ENCODE data around the gene LRCH1. TPM values are rescaled to one million over a fixed set of nuclear protein-coding genes. Genes with fewer than 3 reads are reported as not detected.

The LRCH1 gene
- total RNA-seq, 1 donor: 6.9 TPM

DNA sequence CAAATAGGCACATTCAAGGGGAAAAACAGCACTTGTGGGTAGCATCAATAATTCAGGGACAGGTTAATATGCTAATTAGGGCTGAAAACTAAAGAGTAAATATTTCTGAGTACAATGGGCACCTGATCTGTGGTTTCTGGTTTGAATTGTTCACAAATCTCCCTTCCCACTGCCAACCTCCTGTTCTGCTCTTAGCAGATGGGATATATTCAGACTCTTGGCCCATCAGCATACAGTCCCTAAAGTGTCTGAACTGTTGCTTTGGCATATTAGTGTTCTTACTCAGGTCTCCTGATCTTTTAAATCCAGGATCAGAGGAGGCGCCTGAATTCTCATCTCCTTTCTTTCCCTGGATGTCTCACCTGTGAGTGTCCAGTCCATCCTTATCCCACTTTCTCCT is 8.2 kb upstream of the LRCH1 start:
- Histone ChIP-seq H4K20me1 (ENCODE audit: insufficient read depth, low read length) (no peaks in the 10 kb centered on the region), H3K4me1 (ENCODE audit: insufficient read depth, low read length) (no peaks in the 10 kb centered on the region), H3K27ac (ENCODE audit: low read depth, low read length) (no peak overlapping the region), H3K9me3 (ENCODE audit: low read depth, low read length) (no peaks in the 10 kb centered on the region), H3K36me3 (ENCODE audit: insufficient read depth, low read length) (no peaks in the 10 kb centered on the region), H2AFZ (ENCODE audit: low read length) (no peak overlapping the region), H3K79me2 (ENCODE audit: insufficient read depth, low read length) (no peaks in the 10 kb centered on the region), H3K4me3 (ENCODE audit: insufficient read depth, low read length) (no peak overlapping the region), H3K27me3 (ENCODE audit: insufficient read depth, low read length) (peaks cover 3% of the 10 kb centered on the region), H3K4me2 (ENCODE audit: insufficient read depth, low read length) (no peak overlapping the region)
- TF ChIP-seq, protein P1, sequence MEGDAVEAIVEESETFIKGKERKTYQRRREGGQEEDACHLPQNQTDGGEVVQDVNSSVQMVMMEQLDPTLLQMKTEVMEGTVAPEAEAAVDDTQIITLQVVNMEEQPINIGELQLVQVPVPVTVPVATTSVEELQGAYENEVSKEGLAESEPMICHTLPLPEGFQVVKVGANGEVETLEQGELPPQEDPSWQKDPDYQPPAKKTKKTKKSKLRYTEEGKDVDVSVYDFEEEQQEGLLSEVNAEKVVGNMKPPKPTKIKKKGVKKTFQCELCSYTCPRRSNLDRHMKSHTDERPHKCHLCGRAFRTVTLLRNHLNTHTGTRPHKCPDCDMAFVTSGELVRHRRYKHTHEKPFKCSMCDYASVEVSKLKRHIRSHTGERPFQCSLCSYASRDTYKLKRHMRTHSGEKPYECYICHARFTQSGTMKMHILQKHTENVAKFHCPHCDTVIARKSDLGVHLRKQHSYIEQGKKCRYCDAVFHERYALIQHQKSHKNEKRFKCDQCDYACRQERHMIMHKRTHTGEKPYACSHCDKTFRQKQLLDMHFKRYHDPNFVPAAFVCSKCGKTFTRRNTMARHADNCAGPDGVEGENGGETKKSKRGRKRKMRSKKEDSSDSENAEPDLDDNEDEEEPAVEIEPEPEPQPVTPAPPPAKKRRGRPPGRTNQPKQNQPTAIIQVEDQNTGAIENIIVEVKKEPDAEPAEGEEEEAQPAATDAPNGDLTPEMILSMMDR (IDR thresholded peaks at IDR 0.05; ENCODE audit: extremely low read depth, low read depth, low read length): no peak
- DNase-seq (ENCODE audit: insufficient read length, low spot score, missing footprints): no peak

DNA sequence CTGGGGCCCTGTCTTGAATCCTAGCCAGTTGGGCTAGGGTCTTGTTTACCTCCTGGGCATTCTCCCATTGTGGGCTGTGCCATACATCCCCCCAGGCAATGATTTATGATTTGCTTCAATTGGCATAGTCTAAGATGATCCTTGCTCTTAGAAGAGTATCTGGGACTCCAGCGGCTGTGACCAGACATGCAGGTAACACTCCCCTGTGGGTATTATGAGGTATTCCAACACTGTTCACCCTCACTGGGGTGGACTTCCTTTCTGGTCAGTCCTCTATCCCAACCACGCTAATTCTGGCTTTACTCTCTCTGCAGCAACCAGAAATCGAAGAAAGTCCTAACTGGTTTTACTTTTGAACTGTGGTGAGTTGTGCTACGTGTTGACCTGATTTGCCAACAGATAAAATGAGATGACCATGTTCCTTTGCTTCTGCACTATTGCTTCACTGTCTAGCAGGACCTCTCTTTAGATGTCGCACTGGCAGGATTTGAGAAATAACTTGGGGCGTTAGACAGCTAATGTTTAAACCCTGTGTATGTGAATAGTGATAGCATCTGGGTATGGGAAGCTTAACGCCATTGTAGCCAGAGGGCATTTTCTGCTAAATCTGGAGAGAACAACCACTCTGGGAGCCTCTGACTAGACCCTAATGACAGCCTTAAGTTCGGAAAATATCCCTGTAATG is 6.7 kb upstream of the LRCH1 start:
- Histone ChIP-seq H3K27ac (ENCODE audit: low read depth, low read length) (no peak overlapping the region), H2AFZ (ENCODE audit: low read length) (no peak overlapping the region), H3K79me2 (ENCODE audit: insufficient read depth, low read length) (no peaks in the 10 kb centered on the region), H4K20me1 (ENCODE audit: insufficient read depth, low read length) (no peaks in the 10 kb centered on the region), H3K4me2 (ENCODE audit: insufficient read depth, low read length) (no peak overlapping the region), H3K4me3 (ENCODE audit: insufficient read depth, low read length) (no peak overlapping the region), H3K9me3 (ENCODE audit: low read depth, low read length) (no peaks in the 10 kb centered on the region), H3K27me3 (ENCODE audit: insufficient read depth, low read length) (peaks cover 3% of the 10 kb centered on the region), H3K4me1 (ENCODE audit: insufficient read depth, low read length) (no peaks in the 10 kb centered on the region), H3K36me3 (ENCODE audit: insufficient read depth, low read length) (no peaks in the 10 kb centered on the region)
- no peak for DNase-seq (ENCODE audit: insufficient read length, low spot score, missing footprints)
- TF ChIP-seq, protein P1 (IDR thresholded peaks at IDR 0.05; ENCODE audit: extremely low read depth, low read depth, low read length): no peak

DNA sequence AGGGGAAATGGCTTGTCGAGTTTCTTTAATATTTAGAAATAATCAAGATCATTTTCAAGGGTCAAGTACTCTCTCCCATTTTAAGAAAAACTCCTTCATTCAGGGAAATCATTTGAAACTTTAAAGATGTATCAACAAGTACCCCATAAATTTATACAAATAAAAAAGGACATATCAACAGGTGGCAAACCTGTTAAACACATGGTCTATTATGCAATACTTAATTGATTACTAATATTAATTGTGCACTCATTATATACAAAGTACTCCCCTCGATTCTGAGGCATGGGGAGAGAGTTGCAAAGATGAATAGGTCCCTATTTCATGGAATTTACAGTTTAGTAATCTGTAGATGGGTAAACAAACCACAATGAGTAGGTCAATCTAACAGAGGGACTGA is 2.1 kb upstream of the LRCH1 start:
- no peak overlapping the region for H2AFZ ChIP-seq (ENCODE audit: low read length)
- no peaks in the 10 kb centered on the region for H3K9me3 ChIP-seq (ENCODE audit: low read depth, low read length)
- H3K79me2 ChIP-seq (ENCODE audit: insufficient read depth, low read length): peaks cover 32% of the 10 kb centered on the region
- H4K20me1 ChIP-seq (ENCODE audit: insufficient read depth, low read length): peaks cover 1% of the 10 kb centered on the region
- H3K4me2 ChIP-seq (ENCODE audit: insufficient read depth, low read length): no peak overlapping the region
- H3K4me3 ChIP-seq (ENCODE audit: insufficient read depth, low read length): no peak overlapping the region
- H3K36me3 ChIP-seq (ENCODE audit: insufficient read depth, low read length): no peaks in the 10 kb centered on the region
- no peak for DNase-seq (ENCODE audit: insufficient read length, low spot score, missing footprints)
- H3K4me1 ChIP-seq (ENCODE audit: insufficient read depth, low read length): peaks cover 14% of the 10 kb centered on the region
- TF ChIP-seq, protein P1 (IDR thresholded peaks at IDR 0.05; ENCODE audit: extremely low read depth, low read depth, low read length): no peak
- no peak overlapping the region for H3K27ac ChIP-seq (ENCODE audit: low read depth, low read length)
- H3K27me3 ChIP-seq (ENCODE audit: insufficient read depth, low read length): peaks cover 3% of the 10 kb centered on the region

DNA sequence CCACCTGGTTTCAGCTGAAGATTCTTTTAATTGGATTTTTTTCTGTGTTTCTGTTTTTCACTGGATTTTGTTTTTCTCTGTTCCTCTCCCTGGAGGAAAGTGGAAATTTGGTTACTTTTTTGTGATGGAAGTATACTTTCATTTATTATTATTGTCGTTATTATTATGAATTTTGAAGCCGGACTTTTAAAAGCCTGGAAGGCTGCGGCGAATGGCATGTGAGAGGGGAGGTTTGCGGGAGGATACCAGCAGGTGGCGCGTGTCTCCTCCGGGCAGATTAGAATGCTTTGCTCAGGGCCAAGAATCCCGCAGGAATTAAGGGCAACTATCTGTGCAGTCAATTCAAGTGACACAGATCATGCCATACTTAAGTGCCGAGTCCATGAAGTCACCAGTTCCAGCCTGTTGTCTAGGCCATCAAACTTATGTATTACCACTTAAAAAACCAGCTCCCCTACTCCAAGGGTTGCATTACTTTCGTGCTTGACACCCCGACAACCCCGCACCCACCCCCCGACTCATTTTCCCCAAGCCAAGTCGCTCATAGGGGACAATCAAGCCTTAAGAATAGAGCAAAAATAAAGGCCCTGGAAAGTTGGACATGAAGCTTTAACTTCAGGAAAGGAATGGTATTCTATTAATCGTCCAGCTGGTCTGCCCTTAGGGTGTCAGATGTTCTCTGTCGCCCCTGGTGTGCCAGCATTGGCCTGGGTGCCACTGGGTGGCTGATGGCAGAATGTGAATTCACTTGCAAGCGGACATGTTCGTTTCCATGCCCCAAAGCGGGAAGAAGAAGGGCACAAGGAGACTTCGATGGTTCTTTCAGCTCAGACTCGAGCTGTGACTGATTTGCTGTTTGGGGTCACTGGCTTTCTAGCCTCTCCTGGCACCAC is 1.3 kb upstream of the LRCH1 start:
- H3K27ac ChIP-seq (ENCODE audit: low read depth, low read length): no peak overlapping the region
- peaks cover 40% of the 10 kb centered on the region for H3K79me2 ChIP-seq (ENCODE audit: insufficient read depth, low read length)
- peak overlapping the region; percentile 95 for H3K4me2 ChIP-seq (ENCODE audit: insufficient read depth, low read length)
- peaks cover 14% of the 10 kb centered on the region for H3K4me1 ChIP-seq (ENCODE audit: insufficient read depth, low read length)
- TF ChIP-seq, protein P1 (IDR thresholded peaks at IDR 0.05; ENCODE audit: extremely low read depth, low read depth, low read length): peak; percentile 93
- H3K9me3 ChIP-seq (ENCODE audit: low read depth, low read length): no peaks in the 10 kb centered on the region
- H3K36me3 ChIP-seq (ENCODE audit: insufficient read depth, low read length): no peaks in the 10 kb centered on the region
- peak overlapping the region; percentile 94 for H2AFZ ChIP-seq (ENCODE audit: low read length)
- DNase-seq (ENCODE audit: insufficient read length, low spot score, missing footprints): peak; percentile 88
- no peaks in the 10 kb centered on the region for H3K27me3 ChIP-seq (ENCODE audit: insufficient read depth, low read length)
- H3K4me3 ChIP-seq (ENCODE audit: insufficient read depth, low read length): peak overlapping the region; percentile 96
- H4K20me1 ChIP-seq (ENCODE audit: insufficient read depth, low read length): peaks cover 8% of the 10 kb centered on the region
